SK-N-MC (cell line): ENCODE results near the gene PKDREJ.

ENCODE experiments used
- EZH2 ChIP-seq: fragments of 200-600 bp; sonication (generic); IDR thresholded peaks from one replicate; pipeline ENCODE4 v1.6.1; 2017; ENCODE audit warnings: antibody characterized with exemption
- POLR2AphosphoS5 ChIP-seq: IDR thresholded peaks from 2 replicates; pipeline ENCODE4 v1.6.1; 2012; ENCODE audit warnings: mild to moderate bottlenecking, low read depth, low read length, borderline replicate concordance

DNA sequence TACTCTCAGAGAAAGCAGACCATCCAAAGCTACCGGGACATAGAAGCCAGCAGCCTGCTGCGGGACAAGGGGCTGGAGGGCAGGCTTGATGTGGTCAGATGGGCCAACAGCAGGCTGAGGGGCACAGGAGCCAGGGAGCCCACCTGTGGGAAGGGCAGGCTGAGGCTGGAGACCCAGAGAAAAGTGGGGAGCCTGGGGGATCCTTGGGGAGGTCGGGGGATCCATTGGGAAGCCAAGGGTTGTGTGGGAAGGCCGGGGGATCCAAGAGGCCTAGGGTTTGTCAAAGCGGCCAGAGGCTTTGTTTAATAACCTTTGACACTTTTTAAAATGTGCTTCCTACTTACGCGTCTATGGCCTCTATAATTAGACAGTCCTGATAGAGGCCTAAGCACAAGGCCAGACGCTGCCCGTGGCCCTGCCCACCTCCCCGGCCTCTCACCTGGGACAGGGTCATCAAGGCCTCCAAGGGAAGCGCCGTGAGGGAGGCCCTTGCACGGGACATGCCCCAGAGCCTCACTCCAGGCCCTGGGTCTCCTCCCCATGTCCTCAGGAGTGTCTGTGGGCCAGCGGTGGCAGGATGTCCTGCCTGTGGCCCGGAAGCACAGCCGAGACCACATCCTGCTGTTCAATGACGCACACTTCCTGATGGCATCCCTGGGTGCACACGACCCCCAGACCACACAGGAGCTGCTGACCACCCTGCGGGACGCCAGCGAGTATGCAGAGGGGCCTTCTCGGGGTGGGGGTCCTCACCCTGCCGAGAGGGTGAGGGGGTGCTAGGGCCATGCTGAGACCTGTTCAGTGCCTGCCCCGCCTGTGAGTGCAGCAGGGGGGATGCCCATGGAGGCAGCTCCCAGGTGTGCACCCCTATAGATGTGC is 25.0 kb upstream of the PKDREJ start:
- TF ChIP-seq EZH2 (no peak), POLR2AphosphoS5 (no peak)
